Stomach smooth muscle (tissue), 2 donors: Measurements from ENCODE around the gene OR5B3.

Experiments used
- H3K27ac ChIP-seq: one replicate; pipeline ENCODE4 v1.7.0; 2013; ENCODE audit warnings: mild to moderate bottlenecking, low read length, inconsistent platforms
- H3K27me3 ChIP-seq, 2 donors: one replicate each; pipeline ENCODE4 v1.7.0; 2013; ENCODE audit warnings: low read length in 2 of 2; ENCODE audit not compliant: insufficient read depth in 2 of 2, control insufficient read depth in 1 of 2
- H3K36me3 ChIP-seq, 2 donors: one replicate each; pipeline ENCODE4 v1.7.0; 2013; ENCODE audit warnings: low read length in 2 of 2; ENCODE audit not compliant: control insufficient read depth in 2 of 2, insufficient read depth in 2 of 2
- H3K4me1 ChIP-seq: one replicate; pipeline ENCODE4 v1.7.0; 2013; ENCODE audit warnings: low read length; ENCODE audit not compliant: control insufficient read depth, insufficient read depth
- H3K4me3 ChIP-seq, 2 donors: one replicate each; pipeline ENCODE4 v1.7.0; 2013; ENCODE audit warnings: low read length in 2 of 2
- H3K9ac ChIP-seq, 2 donors: one replicate each; pipeline ENCODE4 v1.7.0; 2013; ENCODE audit warnings: low read length in 2 of 2, mild to moderate bottlenecking in 1 of 2
- H3K9me3 ChIP-seq, 2 donors: one replicate each; pipeline ENCODE4 v1.7.0; 2013; ENCODE audit warnings: low read length in 2 of 2; ENCODE audit not compliant: control insufficient read depth in 2 of 2
- donor health status: healthy.
- donor health status: Pancreatic carcinoma.

Gene OR5B3

GRCh38 chr11:58395581-58395980, 11.1 kb downstream of the OR5B3 start:
- H3K9ac ChIP-seq, result no peak overlapping the region
- H3K27me3 ChIP-seq, result no peaks in the 10 kb centered on the region
- H3K27ac ChIP-seq, result no peak overlapping the region
- no peak overlapping the region for H3K4me3 ChIP-seq
- H3K4me1 ChIP-seq, result no peaks in the 10 kb centered on the region
- H3K36me3 ChIP-seq, result no peaks in the 10 kb centered on the region
- peaks cover 0 to 6% of the 10 kb centered on the region in 2 donors for H3K9me3 ChIP-seq

GRCh38 chr11:58394195-58394594, 12.5 kb downstream of the OR5B3 start:
- Histone ChIP-seq H3K9ac (no peak overlapping the region), H3K36me3 (no peaks in the 10 kb centered on the region), H3K9me3 (peaks cover 0 to 6% of the 10 kb centered on the region in 2 donors), H3K4me3 (no peak overlapping the region), H3K4me1 (no peaks in the 10 kb centered on the region), H3K27me3 (no peaks in the 10 kb centered on the region), H3K27ac (no peak overlapping the region)

- Histone ChIP-seq H3K4me1 (no peaks in the 10 kb centered on the region), H3K4me3 (no peak overlapping the region), H3K9me3 (peaks cover 0 to 6% of the 10 kb centered on the region in 2 donors), H3K27ac (no peak overlapping the region), H3K36me3 (no peaks in the 10 kb centered on the region), H3K27me3 (no peaks in the 10 kb centered on the region), H3K9ac (no peak overlapping the region)
Observed at GRCh38 chr11:58392746-58393145, 13.9 kb downstream of the OR5B3 start.

GRCh38 chr11:58391879-58392278, 14.8 kb downstream of the OR5B3 start:
- Histone ChIP-seq H3K9me3 (peaks cover 0 to 6% of the 10 kb centered on the region in 2 donors), H3K36me3 (no peaks in the 10 kb centered on the region), H3K27me3 (no peaks in the 10 kb centered on the region), H3K27ac (no peak overlapping the region), H3K4me3 (no peak overlapping the region), H3K4me1 (no peaks in the 10 kb centered on the region), H3K9ac (no peak overlapping the region)

- Histone ChIP-seq H3K9me3 (peaks cover 0 to 6% of the 10 kb centered on the region in 2 donors), H3K27me3 (no peaks in the 10 kb centered on the region), H3K27ac (no peak overlapping the region), H3K4me1 (no peaks in the 10 kb centered on the region), H3K9ac (no peak overlapping the region), H3K4me3 (no peak overlapping the region), H3K36me3 (no peaks in the 10 kb centered on the region)
Observed at GRCh38 chr11:58390551-58391063, 16.1 kb downstream of the OR5B3 start.

GRCh38 chr11:58358969-58359368, 47.7 kb downstream of the OR5B3 start, which contains the start of gene OR5B17:
Gene OR5B17, minus strand, starts transcription at chr11:58359069. Its CDS starts 0 bp downstream, at chr11:58359069.
- H3K36me3 ChIP-seq, result no peaks in the 10 kb centered on the region
- no peak within 1 kb of the TSS for H3K9ac ChIP-seq
- H3K4me1 ChIP-seq, result no peaks in the 10 kb centered on the region
- H3K27me3 ChIP-seq, result no peaks in the 10 kb centered on the region
- H3K9me3 ChIP-seq, result no peaks in the 10 kb centered on the region
- no peak within 1 kb of the TSS for H3K27ac ChIP-seq
- H3K4me3 ChIP-seq, result no peak within 1 kb of the TSS

- Histone ChIP-seq H3K4me3 (no peak overlapping the region), H3K9me3 (no peaks in the 10 kb centered on the region), H3K9ac (no peak overlapping the region), H3K27ac (no peak overlapping the region), H3K27me3 (no peaks in the 10 kb centered on the region), H3K36me3 (no peaks in the 10 kb centered on the region), H3K4me1 (no peaks in the 10 kb centered on the region)
Observed at GRCh38 chr11:58354727-58355126, 51.9 kb downstream of the OR5B3 start.
